ENCODE results near the gene COL13A1. TPM values are rescaled to one million over a fixed set of nuclear protein-coding genes. Genes with fewer than 3 reads are reported as not detected.

The COL13A1 gene
- total RNA-seq, 1 donor from 2014 or later, result 25.6 TPM

DNA sequence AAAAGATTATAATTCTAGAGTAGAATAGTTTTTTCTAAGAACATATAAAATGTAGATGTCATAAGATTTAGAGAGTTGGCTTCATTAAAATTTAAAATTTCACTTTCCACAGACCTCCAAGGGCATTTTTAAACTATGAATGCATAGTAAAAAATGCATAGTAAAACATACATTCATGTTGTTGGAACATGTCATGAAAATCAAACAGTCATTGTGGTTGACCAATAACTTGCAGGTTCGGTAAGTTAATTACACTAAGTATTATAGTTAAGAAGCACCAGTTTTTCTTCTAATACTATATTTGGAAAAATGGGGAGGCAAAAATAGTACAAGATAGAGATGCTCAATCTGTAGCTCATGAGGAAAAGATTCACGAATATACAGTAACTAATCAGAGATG is 189.4 kb downstream of the COL13A1 start:
- Mint-ChIP-seq H3K27ac (ENCODE audit: unreplicated experiment) (no peak overlapping the region), H3K9me3 (ENCODE audit: low read depth) (no peaks in the 10 kb centered on the region), H3K4me3 (ENCODE audit: unreplicated experiment) (no peak overlapping the region), H3K4me1 (ENCODE audit: low read depth) (peaks cover 4% of the 10 kb centered on the region), H3K36me3 (ENCODE audit: low read depth) (peaks cover 2% of the 10 kb centered on the region), H3K27me3 (ENCODE audit: low read depth) (peaks cover 26% of the 10 kb centered on the region)
- TF ChIP-seq, protein P1, sequence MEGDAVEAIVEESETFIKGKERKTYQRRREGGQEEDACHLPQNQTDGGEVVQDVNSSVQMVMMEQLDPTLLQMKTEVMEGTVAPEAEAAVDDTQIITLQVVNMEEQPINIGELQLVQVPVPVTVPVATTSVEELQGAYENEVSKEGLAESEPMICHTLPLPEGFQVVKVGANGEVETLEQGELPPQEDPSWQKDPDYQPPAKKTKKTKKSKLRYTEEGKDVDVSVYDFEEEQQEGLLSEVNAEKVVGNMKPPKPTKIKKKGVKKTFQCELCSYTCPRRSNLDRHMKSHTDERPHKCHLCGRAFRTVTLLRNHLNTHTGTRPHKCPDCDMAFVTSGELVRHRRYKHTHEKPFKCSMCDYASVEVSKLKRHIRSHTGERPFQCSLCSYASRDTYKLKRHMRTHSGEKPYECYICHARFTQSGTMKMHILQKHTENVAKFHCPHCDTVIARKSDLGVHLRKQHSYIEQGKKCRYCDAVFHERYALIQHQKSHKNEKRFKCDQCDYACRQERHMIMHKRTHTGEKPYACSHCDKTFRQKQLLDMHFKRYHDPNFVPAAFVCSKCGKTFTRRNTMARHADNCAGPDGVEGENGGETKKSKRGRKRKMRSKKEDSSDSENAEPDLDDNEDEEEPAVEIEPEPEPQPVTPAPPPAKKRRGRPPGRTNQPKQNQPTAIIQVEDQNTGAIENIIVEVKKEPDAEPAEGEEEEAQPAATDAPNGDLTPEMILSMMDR (IDR thresholded peaks at IDR 0.05), result no peak
- no peak for DNase-seq (ENCODE audit: low spot score)

DNA sequence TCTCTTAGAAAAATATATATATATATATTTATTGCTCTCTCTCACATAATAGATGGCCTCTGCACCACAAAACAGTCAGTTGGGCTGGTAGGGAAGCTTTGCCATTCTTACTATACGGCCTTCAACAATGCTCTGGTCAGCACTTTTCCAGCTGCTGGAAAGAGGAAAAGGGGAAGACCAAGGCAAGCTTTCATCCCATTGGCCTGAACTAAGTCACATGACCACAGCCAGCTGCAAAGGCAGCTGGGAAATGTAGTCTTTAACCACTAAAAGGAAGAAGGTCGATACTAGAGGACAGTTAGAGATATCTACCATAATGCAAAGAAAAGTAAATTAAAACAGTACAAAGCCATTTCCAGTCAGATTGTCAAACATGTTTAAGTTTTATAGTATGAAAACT is 192.6 kb downstream of the COL13A1 start:
- DNase-seq (ENCODE audit: low spot score), result no peak
- Mint-ChIP-seq H3K4me3 (ENCODE audit: unreplicated experiment) (no peak overlapping the region), H3K36me3 (ENCODE audit: low read depth) (no peaks in the 10 kb centered on the region), H3K4me1 (ENCODE audit: low read depth) (no peaks in the 10 kb centered on the region), H3K27ac (ENCODE audit: unreplicated experiment) (no peak overlapping the region), H3K9me3 (ENCODE audit: low read depth) (no peaks in the 10 kb centered on the region), H3K27me3 (ENCODE audit: low read depth) (peaks cover 25% of the 10 kb centered on the region)
- TF ChIP-seq, protein P1 (IDR thresholded peaks at IDR 0.05), result no peak

- no peaks in the 10 kb centered on the region for H3K36me3 Mint-ChIP-seq (ENCODE audit: low read depth)
- H3K4me1 Mint-ChIP-seq (ENCODE audit: low read depth), result no peaks in the 10 kb centered on the region
- H3K9me3 Mint-ChIP-seq (ENCODE audit: low read depth), result no peaks in the 10 kb centered on the region
- no peak overlapping the region for H3K4me3 Mint-ChIP-seq (ENCODE audit: unreplicated experiment)
- H3K27me3 Mint-ChIP-seq (ENCODE audit: low read depth), result peaks cover 23% of the 10 kb centered on the region
- TF ChIP-seq, protein P1 (IDR thresholded peaks at IDR 0.05), result no peak
- no peak overlapping the region for H3K27ac Mint-ChIP-seq (ENCODE audit: unreplicated experiment)
- DNase-seq (ENCODE audit: low spot score), result no peak
Measured at GRCh38 chr10:69996611-69997010, 194.9 kb downstream of the COL13A1 start.

- Mint-ChIP-seq H3K27me3 (ENCODE audit: low read depth) (peaks cover 30% of the 10 kb centered on the region), H3K9me3 (ENCODE audit: low read depth) (peaks cover 12% of the 10 kb centered on the region), H3K4me3 (ENCODE audit: unreplicated experiment) (no peak overlapping the region), H3K4me1 (ENCODE audit: low read depth) (no peaks in the 10 kb centered on the region), H3K27ac (ENCODE audit: unreplicated experiment) (no peak overlapping the region), H3K36me3 (ENCODE audit: low read depth) (peaks cover 4% of the 10 kb centered on the region)
- TF ChIP-seq, protein P1 (IDR thresholded peaks at IDR 0.05), result no peak
- DNase-seq (ENCODE audit: low spot score), result no peak
Measured at GRCh38 chr10:70000262-70000661, 198.6 kb downstream of the COL13A1 start.

GRCh38 chr10:70007116-70007820 is 205.6 kb downstream of the COL13A1 start:
- no peak for DNase-seq (ENCODE audit: low spot score)
- Mint-ChIP-seq H3K27ac (ENCODE audit: unreplicated experiment) (no peak overlapping the region), H3K27me3 (ENCODE audit: low read depth) (peaks cover 53% of the 10 kb centered on the region), H3K36me3 (ENCODE audit: low read depth) (peaks cover 6% of the 10 kb centered on the region), H3K9me3 (ENCODE audit: low read depth) (peaks cover 21% of the 10 kb centered on the region), H3K4me3 (ENCODE audit: unreplicated experiment) (no peak overlapping the region), H3K4me1 (ENCODE audit: low read depth) (peaks cover 3% of the 10 kb centered on the region)
- TF ChIP-seq, protein P1 (IDR thresholded peaks at IDR 0.05), result no peak

Other genes with a start within 250 kb of the COL13A1 start
- gene NEUROG3, start 228.5 kb upstream of the COL13A1 start, total RNA-seq, result not detected in 3 replicates
- gene FAM241B, start 171.7 kb upstream of the COL13A1 start, total RNA-seq, result 5.0 to 13.7 TPM (median 9.7 TPM) in 3 replicates

Data from chondrocyte (in vitro differentiated cells).